Choroid plexus epithelial cell (primary cell): ENCODE results near the gene TMEM88.
A peak's percentile ranks its signal among the peaks of the same experiment; 100 is the strongest.

Source experiments
- DNase-seq: peaks from one replicate; pipeline ENCODE4 v3.0.0-alpha.2; 2010; ENCODE audit warnings: low read depth
- H3K4me3 ChIP-seq: 2 replicates; pipeline ENCODE4 v1.5.1; 2011; ENCODE audit warnings: low read depth, mild to moderate bottlenecking, control low read depth, low read length, moderate library complexity
- CTCF ChIP-seq: conservative IDR thresholded peaks from 2 replicates; pipeline ENCODE4 v1.5.1; 2011; ENCODE audit warnings: low read depth, mild to moderate bottlenecking, control low read depth, inconsistent platforms, low read length, moderate library complexity

Gene TMEM88

DNA sequence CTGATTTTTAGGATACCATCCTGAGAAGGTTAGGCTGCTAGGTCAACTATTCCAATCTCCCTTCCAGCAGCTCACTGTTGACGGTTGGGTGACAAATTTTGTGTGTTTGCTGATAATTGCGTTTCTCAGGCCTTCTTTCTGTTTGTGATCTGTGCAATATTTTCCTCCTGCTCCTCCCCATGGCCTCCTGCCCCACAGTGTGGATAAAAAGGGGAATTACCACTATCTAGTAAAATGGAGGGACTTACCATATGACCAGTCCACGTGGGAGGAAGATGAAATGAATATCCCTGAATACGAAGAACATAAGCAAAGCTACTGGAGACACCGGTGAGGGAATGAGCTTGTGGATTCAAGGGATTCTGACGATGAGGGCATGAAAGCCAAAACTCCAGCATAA is 42.9 kb downstream of the TMEM88 start:
- DNase-seq: peak; percentile 83
- no peak overlapping the region for H3K4me3 ChIP-seq
- TF ChIP-seq CTCF: peak; percentile 62

DNA sequence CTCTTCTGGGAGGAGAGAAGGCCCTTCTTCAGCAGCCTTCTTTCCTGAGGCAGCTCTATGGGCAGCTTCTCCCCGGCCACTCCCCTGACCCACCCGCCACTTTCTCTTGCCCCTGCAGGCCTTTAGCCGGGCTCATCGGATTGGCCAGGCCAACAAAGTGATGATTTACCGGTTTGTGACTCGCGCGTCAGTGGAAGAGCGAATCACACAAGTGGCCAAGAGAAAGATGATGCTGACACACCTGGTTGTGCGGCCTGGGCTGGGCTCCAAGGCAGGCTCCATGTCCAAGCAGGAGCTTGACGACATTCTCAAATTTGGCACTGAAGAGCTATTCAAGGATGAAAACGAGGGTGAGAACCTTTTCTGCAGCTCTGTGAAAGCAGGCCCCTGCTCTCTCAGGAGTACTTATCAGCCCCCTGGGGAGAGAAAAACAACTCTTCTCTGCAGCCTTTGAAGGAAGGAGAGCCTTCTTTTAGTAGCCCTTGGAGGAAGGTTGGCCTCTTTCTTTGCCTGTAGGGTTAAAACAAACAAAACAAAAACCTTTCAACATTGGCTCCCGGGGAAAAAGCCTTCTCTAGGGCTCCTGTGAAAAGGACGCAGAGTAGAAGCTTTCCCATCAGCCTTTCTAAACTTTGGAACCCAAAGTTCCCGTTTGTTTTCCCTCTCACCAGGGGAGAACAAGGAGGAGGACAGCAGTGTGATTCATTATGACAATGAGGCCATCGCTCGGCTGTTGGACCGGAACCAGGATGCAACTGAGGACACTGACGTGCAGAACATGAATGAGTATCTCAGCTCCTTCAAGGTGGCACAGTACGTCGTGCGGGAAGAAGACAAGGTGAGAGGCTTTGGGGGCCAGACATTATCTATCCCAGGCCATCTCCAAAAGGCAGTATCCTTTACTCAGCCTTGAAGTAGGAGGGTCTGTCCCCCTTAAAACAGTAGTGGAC is 48.6 kb downstream of the TMEM88 start:
- H3K4me3 ChIP-seq: no peak overlapping the region
- DNase-seq: peak; percentile 91
- TF ChIP-seq CTCF: no peak
